Transverse colon (tissue), 4 donors: ENCODE results near the gene CYP46A1. TPM values are rescaled to one million over a fixed set of nuclear protein-coding genes. Genes with fewer than 3 reads are reported as not detected.

Experiments
- DNase-seq: peaks from one replicate; pipeline ENCODE4 v3.0.0-alpha.2; 2019
- H3K27ac ChIP-seq, 4 donors: fragments of 200-600 bp; sonication (generic); 2 replicates each; pipeline ENCODE4 v1.5.1; 2016 to 2018; ENCODE audit warnings: inconsistent platforms in 4 of 4
- H3K27me3 ChIP-seq: fragments of 200-600 bp; sonication (generic); 2 replicates; pipeline ENCODE4 v1.5.1; 2017; ENCODE audit warnings: inconsistent platforms
- H3K36me3 ChIP-seq, 4 donors: fragments of 200-600 bp; sonication (generic); 2 replicates each; pipeline ENCODE4 v1.5.1; 2017 to 2019; ENCODE audit warnings: inconsistent platforms in 4 of 4
- H3K4me1 ChIP-seq, 4 donors: fragments of 200-600 bp; sonication (generic); 2 replicates each; pipeline ENCODE4 v1.5.1; 2017 to 2020; ENCODE audit warnings: inconsistent platforms in 4 of 4
- H3K4me3 ChIP-seq, 4 donors: fragments of 200-600 bp; sonication (generic); 1 replicate in 1 of 4; 2 replicates in 3 of 4; pipeline versions ENCODE4 v1.5.1 to v1.6.1; 2017 to 2019; ENCODE audit warnings: inconsistent platforms in 4 of 4
- H3K9me3 ChIP-seq, 2 donors: fragments of 200-600 bp; sonication (generic); 2 replicates each; pipeline ENCODE4 v1.5.1; 2017 to 2019; ENCODE audit warnings: inconsistent platforms in 2 of 2
- EP300 ChIP-seq: sonication (generic); formaldehyde crosslinking; IDR thresholded peaks from one replicate; pipeline ENCODE4 v1.6.1; 2017; ENCODE audit warnings: antibody characterized with exemption, low read depth
- POLR2A ChIP-seq: fragments of 450-650 bp; IDR thresholded peaks from one replicate; pipeline ENCODE4 v1.6.1; 2016; ENCODE audit warnings: antibody characterized with exemption, mild to moderate bottlenecking, moderate library complexity
- POLR2AphosphoS5 ChIP-seq, 3 donors: sonication (generic); formaldehyde crosslinking; IDR thresholded peaks; one replicate each; pipeline ENCODE4 v1.6.1; 2016; ENCODE audit warnings: antibody characterized with exemption in 3 of 3
- WGBS, 2 donors: methylation state at CpG; one replicate each; pipeline ENCODE4 v1.1.5; 2018; ENCODE audit warnings: low coverage in 1 of 2; 5-methylcytosine and 5-hydroxymethylcytosine counted together
- in situ Hi-C, 4 donors: fragments of 200-750 bp; cut with MboI; loops; one replicate each; pipeline versions ENCODE4 v1.15.0 to v1.15.1; 2017; ENCODE audit warnings: low sequenced_read_pairs in 3 of 4, low pct_ligation_motif_present in 1 of 4, low pct_unique_long_range_greater_than_20kb in 1 of 4
- intact Hi-C: fragments of 100-400 bp; cut with DNase I; formaldehyde crosslinking; loops from one replicate; pipeline ENCODE4 v1.15.1; 2023; ENCODE audit warnings: low total_unique reads
- total RNA-seq, 4 donors: library from RNA; depleted of rRNA; stranded (reverse); fragments of >200 nt; gene quantifications; one replicate each; pipeline ENCODE4 v1.1.0, GENCODE V29; 2016
- TF ChIP-seq, protein P1 (sequence below), 5 experiments: fragments of 200-600 bp in 3 of 5; fragments of 450-650 bp in 2 of 5; sonication (generic) in 3 of 5; IDR thresholded peaks; 1 replicate in 2 of 5; 2 replicates in 3 of 5; pipeline ENCODE4 v1.5.1; 2016 to 2017; ENCODE audit warnings: antibody characterized with exemption in 5 of 5, inconsistent platforms in 3 of 5, mild to moderate bottlenecking in 2 of 5, moderate library complexity in 1 of 5

The CYP46A1 gene
- total RNA-seq, 4 donors from 2014 or later: 0.27 to 0.75 (median 0.52) TPM

DNA sequence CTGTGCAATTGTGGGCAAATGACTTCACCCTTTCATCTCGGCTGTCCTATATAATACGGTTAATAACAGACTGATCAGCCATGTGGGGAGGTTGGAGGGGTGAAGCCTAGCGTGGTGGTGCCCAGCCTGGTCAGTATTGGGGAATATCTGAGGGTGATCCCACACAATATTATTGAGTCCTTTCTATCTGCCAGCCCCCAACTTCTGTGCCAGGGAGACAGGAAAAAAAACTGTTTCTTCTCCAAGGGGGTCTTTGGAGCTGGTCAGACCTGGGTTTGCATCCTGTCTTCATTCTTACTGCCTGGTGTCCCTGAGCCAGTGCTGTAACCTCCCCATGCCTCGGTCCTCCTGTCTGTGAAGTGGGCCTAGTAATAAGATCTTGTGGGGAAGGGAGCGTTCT lies 6.5 kb downstream of the CYP46A1 start:
- no peaks in the 10 kb centered on the region for H3K4me1 ChIP-seq
- no peak for DNase-seq
- no peaks in the 10 kb centered on the region for H3K36me3 ChIP-seq
- TF ChIP-seq POLR2AphosphoS5 (IDR thresholded peaks at IDR 0.05) (no peak), EP300 (no peak), POLR2A (no peak)
- TF ChIP-seq, protein P1, sequence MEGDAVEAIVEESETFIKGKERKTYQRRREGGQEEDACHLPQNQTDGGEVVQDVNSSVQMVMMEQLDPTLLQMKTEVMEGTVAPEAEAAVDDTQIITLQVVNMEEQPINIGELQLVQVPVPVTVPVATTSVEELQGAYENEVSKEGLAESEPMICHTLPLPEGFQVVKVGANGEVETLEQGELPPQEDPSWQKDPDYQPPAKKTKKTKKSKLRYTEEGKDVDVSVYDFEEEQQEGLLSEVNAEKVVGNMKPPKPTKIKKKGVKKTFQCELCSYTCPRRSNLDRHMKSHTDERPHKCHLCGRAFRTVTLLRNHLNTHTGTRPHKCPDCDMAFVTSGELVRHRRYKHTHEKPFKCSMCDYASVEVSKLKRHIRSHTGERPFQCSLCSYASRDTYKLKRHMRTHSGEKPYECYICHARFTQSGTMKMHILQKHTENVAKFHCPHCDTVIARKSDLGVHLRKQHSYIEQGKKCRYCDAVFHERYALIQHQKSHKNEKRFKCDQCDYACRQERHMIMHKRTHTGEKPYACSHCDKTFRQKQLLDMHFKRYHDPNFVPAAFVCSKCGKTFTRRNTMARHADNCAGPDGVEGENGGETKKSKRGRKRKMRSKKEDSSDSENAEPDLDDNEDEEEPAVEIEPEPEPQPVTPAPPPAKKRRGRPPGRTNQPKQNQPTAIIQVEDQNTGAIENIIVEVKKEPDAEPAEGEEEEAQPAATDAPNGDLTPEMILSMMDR (IDR thresholded peaks at IDR 0.05): no peak
- no peak overlapping the region for H3K4me3 ChIP-seq
- intact Hi-C loops: no loop called here
- in situ Hi-C loops: no loop called here
- H3K9me3 ChIP-seq: no peaks in the 10 kb centered on the region
- 73% methylated on average over 5 of the region's 5 CpGs; no CpG with 5 or more reads in 1 of the 2 donors for WGBS, 2 donors
- H3K27me3 ChIP-seq: peaks cover 24% of the 10 kb centered on the region
- H3K27ac ChIP-seq: no peak overlapping the region

- in situ Hi-C loops: no loop called here
- TF ChIP-seq, protein P1 (IDR thresholded peaks at IDR 0.05): no peak
- TF ChIP-seq POLR2AphosphoS5 (IDR thresholded peaks at IDR 0.05) (no peak), EP300 (no peak), POLR2A (no peak)
- Histone ChIP-seq H3K4me1 (no peaks in the 10 kb centered on the region), H3K27ac (no peak overlapping the region), H3K4me3 (no peak overlapping the region), H3K27me3 (peaks cover 20% of the 10 kb centered on the region), H3K36me3 (no peaks in the 10 kb centered on the region), H3K9me3 (no peaks in the 10 kb centered on the region)
- no peak for DNase-seq
- intact Hi-C loops: no loop called here
- WGBS, 2 donors: 81 to 90% methylated on average over 2 to 13 of the region's 13 CpGs
Measured at GRCh38 chr14:99691111-99691885, 7.2 kb downstream of the CYP46A1 start.

GRCh38 chr14:99693918-99694317 lies 9.8 kb downstream of the CYP46A1 start:
- DNase-seq: no peak
- Histone ChIP-seq H3K4me3 (no peak overlapping the region), H3K27me3 (peaks cover 11% of the 10 kb centered on the region), H3K36me3 (no peaks in the 10 kb centered on the region), H3K9me3 (no peaks in the 10 kb centered on the region), H3K27ac (no peak overlapping the region), H3K4me1 (no peaks in the 10 kb centered on the region)
- intact Hi-C loops (no loop called here), in situ Hi-C loops (no loop called here)
- 54 to 66% methylated on average over 3 of the region's 3 CpGs for WGBS, 2 donors
- TF ChIP-seq, protein P1 (IDR thresholded peaks at IDR 0.05): no peak
- TF ChIP-seq POLR2AphosphoS5 (IDR thresholded peaks at IDR 0.05): no peak

GRCh38 chr14:99696929-99697328 lies 12.8 kb downstream of the CYP46A1 start:
- Histone ChIP-seq H3K4me3 (no peak overlapping the region), H3K27me3 (no peaks in the 10 kb centered on the region), H3K27ac (no peak overlapping the region), H3K4me1 (no peaks in the 10 kb centered on the region), H3K9me3 (no peaks in the 10 kb centered on the region), H3K36me3 (no peaks in the 10 kb centered on the region)
- intact Hi-C loops (no loop called here), in situ Hi-C loops (no loop called here)
- 82 to 95% methylated on average over 2 to 4 of the region's 4 CpGs for WGBS, 2 donors
- no peak for DNase-seq
- TF ChIP-seq POLR2AphosphoS5 (IDR thresholded peaks at IDR 0.05) (no peak), POLR2A (no peak), EP300 (no peak)
- TF ChIP-seq, protein P1 (IDR thresholded peaks at IDR 0.05): no peak
